Measurements from ENCODE around the gene FAM13C.

- TF ChIP-seq POLR2AphosphoS5 (IDR thresholded peaks at IDR 0.05; ENCODE audit: low read depth, low read length): no peak
- TF ChIP-seq TAF1 (IDR thresholded peaks at IDR 0.05; ENCODE audit: low read depth, low read length): no peak
Measured at GRCh38 chr10:59342723-59343122, 19.6 kb downstream of the FAM13C start.

All from GM12891 (cell line).